GM19351 (cell line): ENCODE data around the gene NRIP1.
"Not testable (repeated sequence)": the region's sequence is repeated elsewhere in the genome, so short reads cannot be mapped to it uniquely, and the experiment has no call there.

Source experiments
- ATAC-seq: cut with Tn5 transposase; IDR thresholded peaks from one replicate; pipeline ENCODE4 v1.9.1; 2021; ENCODE audit warnings: mild to moderate bottlenecking, moderate library complexity; ENCODE audit not compliant: unreplicated experiment

The NRIP1 gene

DNA sequence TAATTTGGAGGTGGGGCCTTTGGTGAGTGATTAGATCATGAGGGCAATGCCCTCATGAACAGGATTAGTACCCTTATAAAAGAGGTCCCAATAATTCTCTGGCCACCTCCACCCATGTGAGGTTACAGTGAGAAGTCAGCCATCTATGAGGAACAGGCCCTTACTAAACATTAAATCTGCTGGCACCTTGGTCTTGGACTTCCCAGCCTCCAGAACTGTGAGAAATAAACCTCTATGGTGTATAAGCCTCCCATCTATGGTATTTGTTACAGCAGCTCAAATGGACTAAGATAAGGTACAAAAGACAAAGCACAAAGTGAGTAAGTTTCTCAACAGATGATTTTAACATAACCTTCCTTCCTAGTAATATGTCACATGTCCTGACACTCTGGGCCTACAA lies 22.3 kb downstream of the NRIP1 start:
- no peak for ATAC-seq

- ATAC-seq = no peak
These were observed 25.0 kb downstream of the NRIP1 start for GRCh38 chr21:15039607-15040299.

- ATAC-seq = no peak
These were observed 26.9 kb downstream of the NRIP1 start for GRCh38 chr21:15037900-15038293.

DNA sequence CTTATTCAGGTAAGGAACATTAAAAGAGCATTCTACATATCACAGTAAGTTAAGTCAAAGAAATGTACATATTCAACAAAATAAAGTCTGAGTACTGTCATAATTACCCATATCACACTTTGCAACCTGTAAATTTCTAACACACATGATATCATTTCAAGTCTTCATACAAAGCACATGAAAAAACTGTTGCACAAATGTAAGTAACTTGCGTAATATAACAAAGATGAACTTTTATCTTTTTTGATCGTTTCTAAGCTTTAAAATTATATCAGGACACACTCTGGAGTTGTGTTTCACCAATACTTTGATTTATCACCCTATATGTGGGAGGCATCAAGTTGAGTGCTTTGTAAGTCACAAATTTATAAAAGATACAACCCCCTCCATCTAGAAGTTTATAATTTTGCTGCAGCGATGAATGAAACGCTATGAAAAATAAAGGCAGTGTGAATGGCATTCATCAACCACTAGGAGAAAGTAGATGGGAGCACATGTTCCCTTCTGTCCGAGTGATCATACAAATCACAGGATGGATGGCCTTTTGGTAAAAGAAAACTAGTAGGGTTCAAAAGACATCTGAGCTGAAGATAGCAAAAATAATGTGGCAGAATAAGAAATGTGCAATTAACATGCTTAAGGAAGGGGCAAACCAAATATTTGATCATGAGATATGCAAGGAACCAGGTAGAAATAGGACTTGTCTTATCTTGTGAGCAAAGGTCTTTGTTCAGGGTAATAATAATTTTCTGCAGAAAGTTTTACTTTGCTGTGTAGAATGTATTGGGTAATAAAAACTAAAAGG lies 27.5 kb downstream of the NRIP1 start:
- ATAC-seq = no peak

- no peak for ATAC-seq
These were observed 28.6 kb downstream of the NRIP1 start for GRCh38 chr21:15036189-15036588.

GRCh38 chr21:15034126-15034853 lies 30.5 kb downstream of the NRIP1 start:
- no peak for ATAC-seq

DNA sequence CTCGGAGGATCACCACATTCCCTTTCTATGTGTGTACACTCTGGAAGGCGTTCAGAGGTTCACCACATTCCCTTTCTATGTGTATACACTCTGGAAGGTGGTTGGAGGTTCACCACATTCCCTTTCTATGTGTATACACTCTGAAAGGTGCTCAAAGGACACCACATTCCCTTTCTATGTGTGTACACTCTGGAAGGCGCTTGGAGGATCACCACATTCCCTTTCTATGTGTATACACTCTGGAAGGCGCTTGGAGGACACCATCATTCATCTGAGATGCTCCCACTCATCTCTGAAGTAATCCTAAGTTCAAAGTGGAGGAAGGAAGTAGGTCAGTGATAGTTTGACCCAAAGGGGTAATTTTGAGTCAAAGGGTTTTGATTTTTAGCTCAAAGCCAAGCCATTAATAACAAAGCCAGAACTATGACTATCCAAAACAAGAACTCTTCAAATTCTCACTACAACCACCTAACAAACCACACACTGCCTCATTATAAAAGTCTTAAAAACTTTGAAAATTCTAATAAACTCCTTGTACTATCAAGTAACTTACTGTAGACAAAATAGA lies 32.9 kb downstream of the NRIP1 start:
- no peak for ATAC-seq

- ATAC-seq = not testable (repeated sequence)
These were observed 33.4 kb downstream of the NRIP1 start for GRCh38 chr21:15031362-15031761.

GRCh38 chr21:15030861-15031260 lies 33.9 kb downstream of the NRIP1 start:
- ATAC-seq = not testable (repeated sequence)

- no peak for ATAC-seq
These were observed 35.7 kb downstream of the NRIP1 start for GRCh38 chr21:15029077-15029476.

DNA sequence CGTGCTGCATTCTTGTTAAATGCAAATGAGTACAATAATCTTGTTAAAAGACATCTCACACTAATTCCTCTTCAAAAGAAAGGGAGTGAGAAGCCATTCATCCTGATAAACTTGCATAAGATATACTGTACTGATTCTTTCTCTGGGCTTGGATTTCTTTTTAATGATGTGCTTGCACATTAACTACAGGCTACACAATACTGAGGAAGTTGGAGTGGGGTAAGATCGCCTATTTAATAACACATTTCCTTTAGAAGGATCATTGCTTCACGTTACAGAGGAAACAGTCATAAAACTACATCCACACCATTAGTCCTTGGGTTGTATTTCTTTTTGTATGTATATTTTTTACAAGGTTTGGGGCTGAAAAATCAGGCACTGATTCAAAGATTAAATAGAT lies 36.6 kb downstream of the NRIP1 start:
- ATAC-seq = no peak

DNA sequence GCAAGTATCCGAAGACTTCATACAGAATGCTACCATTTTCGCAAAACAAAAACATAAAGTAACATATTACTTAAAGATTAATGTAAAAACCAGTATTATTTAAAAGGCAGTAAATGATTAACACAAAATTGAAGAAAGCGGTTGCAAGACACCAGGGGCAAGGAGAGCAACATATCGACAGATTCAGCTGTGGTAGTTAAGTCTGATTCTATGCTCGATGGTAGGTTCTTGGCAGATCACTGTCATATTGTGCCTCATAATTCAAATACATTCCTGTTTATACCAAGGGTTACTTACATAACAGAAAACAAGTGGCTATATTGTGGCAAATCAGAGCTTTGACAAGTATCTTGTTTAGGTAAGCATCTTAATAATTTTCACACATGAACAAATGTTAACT lies 37.7 kb downstream of the NRIP1 start:
- no peak for ATAC-seq

DNA sequence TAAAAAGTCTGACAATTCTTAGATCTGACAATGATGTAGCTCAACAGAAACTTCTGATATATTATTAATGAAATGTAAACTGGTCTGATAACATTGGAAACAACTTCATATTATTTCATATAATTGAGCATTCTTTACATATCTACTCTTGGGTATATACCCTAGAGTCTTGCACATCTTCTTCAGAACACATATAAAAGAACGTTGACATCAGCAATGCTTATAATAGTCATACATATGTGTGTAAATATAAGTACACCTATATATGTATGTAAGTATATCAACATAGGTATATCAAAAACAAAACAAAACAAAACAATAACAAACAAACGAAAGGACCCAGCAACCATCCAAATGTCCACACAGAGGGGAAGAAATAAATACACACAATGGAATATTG lies 38.4 kb downstream of the NRIP1 start:
- ATAC-seq = no peak

DNA sequence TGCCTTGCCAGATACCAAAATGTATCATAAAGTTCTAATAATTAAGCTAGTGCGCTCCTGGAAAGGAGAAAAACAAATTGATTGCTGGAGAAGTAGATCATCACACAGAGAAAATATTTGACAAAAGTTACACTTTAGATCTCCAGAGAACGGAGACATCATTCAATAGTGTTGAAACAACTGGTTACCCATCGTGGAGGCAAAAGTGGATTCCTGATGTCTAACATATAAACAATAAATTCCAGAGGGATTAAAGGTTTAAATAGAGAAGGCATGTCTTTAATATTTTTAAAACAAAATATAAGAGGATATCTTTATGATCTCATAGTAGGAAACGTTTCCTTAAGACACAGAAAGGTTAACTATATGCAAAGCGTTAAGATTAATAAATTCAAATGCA lies 41.0 kb downstream of the NRIP1 start:
- no peak for ATAC-seq

- no peak for ATAC-seq
These were observed 42.1 kb downstream of the NRIP1 start for GRCh38 chr21:15022608-15023261.

DNA sequence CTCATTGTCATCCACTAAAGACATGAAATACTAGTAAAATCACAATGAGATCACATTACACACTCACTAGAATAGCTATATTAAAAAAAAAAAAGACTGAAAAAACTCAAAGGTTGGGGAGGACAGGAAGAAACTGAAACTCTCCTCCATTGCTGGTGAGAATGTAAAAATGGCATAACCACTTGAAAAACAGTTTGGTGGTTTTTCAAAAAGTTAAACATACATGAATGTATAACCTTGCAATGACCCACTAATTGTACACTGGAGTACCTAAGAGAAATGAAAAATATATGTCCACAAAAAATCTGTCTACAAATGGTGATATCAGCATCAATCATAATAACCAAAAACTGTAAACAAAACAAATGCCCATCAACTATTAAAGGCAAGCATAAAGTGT lies 44.0 kb downstream of the NRIP1 start:
- ATAC-seq = no peak

DNA sequence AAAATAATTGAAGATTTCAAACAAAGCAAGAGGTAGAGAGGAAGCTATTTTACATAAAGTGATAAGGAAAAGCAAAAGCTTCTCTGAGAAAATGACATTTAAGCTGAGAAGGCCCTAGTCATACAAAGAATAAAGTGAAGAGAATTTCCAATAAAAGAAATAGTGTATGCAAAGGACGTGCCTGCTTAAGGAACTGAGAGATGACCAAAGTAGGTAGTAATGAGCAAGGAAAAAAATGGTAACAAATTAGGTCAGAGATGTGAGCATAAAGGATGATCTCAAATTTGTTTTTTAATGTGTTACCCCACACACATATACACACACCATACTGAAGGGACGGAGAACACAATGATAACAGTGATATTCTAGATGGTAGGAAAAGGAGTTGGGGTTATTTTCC lies 46.4 kb downstream of the NRIP1 start:
- no peak for ATAC-seq

DNA sequence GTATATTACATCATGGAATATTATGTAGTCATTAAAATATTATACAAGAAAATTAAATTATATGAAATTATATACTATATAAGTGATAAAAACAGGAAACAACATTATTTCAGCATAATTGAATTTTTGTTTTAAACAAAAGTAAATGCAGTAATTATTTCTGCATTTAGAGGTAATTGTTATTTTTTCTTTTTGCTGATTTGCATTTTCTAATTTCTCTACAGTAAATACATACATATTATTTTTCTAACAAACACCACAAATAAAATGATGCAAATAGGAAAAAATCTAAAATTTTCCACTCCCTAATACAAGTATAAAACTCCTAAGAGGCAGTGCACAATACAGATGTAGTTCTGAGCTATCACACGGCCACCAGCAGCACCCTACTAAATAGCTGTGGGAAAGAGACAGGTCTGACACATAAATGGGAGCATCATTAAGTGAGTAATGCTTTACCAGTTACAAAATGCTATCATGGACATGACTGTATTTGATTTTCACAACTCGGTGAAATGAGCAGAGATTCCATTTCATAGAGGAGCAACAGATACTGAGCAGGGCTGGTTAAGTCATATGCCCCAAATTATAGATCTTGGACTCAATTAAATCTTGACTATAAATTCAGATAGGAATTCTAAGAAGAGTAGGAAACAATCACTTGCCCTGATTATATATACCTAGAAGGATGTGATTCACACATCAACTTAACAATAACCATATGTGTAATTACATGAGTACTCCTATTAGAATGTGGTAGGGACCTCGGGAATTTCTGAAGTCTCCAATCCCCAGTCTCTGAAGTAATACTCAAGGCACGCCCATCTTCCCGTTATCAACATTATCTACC lies 49.0 kb downstream of the NRIP1 start:
- no peak for ATAC-seq

DNA sequence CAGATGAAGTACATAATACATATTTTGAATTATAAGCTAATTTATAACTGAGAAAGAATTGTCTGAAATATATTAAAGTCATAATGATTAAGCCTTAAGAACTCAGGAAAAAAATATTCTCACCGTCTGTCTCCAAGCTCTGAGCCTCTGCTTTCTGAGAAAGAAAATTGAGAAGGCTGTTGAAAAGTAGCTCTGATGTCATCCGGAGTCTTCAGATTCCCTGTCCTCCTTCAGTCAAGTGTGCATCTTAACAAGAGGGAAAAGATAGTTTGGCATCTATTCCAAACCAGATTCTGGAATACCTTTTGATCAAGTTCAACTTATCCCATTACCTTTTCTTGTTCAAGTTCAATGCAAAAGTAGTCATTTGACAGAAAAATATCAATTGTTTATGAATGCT lies 50.6 kb downstream of the NRIP1 start:
- no peak for ATAC-seq

GRCh38 chr21:15011967-15012366 lies 52.8 kb downstream of the NRIP1 start:
- no peak for ATAC-seq
